T-helper 9 cell (primary cell): Measurements from ENCODE around the gene OR10H5.
"Not testable (repeated sequence)": the region's sequence is repeated elsewhere in the genome, so short reads cannot be mapped to it uniquely, and the experiment has no call there.

Experiments
- DNase-seq: peaks from one replicate; pipeline ENCODE4 v3.0.0-alpha.2; 2020
- total RNA-seq, 2 donors: gene quantifications; one replicate each; lab custom pipeline; 2026; lab: John Stamatoyannopoulos, UW

Gene OR10H5, protein sequence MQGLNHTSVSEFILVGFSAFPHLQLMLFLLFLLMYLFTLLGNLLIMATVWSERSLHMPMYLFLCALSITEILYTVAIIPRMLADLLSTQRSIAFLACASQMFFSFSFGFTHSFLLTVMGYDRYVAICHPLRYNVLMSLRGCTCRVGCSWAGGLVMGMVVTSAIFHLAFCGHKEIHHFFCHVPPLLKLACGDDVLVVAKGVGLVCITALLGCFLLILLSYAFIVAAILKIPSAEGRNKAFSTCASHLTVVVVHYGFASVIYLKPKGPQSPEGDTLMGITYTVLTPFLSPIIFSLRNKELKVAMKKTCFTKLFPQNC
- total RNA-seq: 0 reads per million in 2 donors

- DNase-seq: no peak
These were observed at the start of gene OR10H5 for GRCh38 chr19:15787611-15788155. Gene OR10H5, plus strand, starts transcription at chr19:15787661. Its CDS starts 6,388 bp downstream, at chr19:15794049.

DNA sequence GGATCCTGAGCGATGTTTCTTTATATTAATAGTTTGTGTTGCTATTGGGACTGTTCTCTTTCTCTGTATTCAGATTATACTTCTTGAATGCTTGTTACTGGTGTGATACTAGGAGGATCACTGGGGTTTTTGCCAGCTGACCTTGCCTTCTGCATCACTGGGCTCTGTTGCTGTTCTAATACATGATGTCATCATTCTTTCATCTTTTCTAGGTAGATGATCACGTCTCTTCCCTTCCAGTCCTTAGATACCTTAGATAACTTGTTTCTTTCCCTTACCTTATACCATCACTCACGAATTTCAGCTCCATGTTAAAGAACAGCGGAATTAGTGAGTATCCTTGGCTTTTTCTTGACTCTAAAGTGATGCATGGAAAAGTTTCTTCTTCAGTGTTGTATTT is 49.7 kb upstream of the OR10H5 start, which contains the start of gene OR10H3:
TSS of gene OR10H3 (plus strand) at position 264 of the 400 bp plus-strand sequence. CDS start 3,408 bp downstream, outside the sequence.
- DNase-seq: no peak

GRCh38 chr19:15740785-15741184 is 46.7 kb upstream of the OR10H5 start:
- no peak for DNase-seq

DNA sequence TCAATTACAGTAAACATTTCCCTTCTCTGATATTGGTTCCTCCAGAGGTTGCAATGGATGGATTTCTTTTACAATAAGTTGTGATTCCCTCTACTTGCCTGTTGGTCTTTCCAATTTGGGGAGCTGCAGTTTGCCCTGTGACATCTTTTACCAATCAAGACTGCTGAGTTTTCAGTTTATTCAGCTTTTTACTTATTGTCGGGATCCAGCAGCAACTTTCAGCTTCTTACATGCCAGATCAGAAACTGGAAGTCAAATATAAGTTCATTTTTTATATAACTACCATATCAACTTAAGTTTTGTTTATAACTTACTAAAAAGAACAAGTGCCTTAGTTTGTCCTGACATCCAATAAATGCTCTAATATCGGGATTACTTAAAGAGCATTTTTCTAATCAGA is 39.2 kb upstream of the OR10H5 start:
- no peak for DNase-seq

- DNase-seq: no peak
These were observed 29.1 kb upstream of the OR10H5 start for GRCh38 chr19:15758379-15758778.

GRCh38 chr19:15759962-15760565 is 27.4 kb upstream of the OR10H5 start:
- no peak for DNase-seq

DNA sequence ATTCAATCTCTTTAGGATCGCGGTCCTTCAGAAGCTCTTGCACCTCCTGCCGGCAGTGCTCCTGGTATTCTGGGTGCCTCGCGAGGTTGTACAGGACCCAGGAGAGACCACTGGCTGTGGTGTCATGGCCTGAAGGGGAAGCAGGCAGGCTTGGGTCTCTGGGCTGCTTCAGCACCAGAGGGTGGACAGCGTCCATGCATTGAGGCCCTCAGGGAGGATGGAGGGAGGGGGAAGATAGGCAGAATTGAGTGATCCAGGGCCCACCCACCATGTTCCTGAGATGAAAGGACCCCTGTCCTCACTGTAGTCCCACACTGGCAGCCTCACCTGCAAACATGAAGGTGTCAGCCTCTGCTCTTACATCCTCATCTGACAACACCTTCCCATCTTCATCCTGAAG is 17.9 kb upstream of the OR10H5 start:
- no peak for DNase-seq

- not testable (repeated sequence) for DNase-seq
These were observed 13.3 kb upstream of the OR10H5 start for GRCh38 chr19:15774159-15774558.

GRCh38 chr19:15775249-15775648 is 12.2 kb upstream of the OR10H5 start:
- no peak for DNase-seq

DNA sequence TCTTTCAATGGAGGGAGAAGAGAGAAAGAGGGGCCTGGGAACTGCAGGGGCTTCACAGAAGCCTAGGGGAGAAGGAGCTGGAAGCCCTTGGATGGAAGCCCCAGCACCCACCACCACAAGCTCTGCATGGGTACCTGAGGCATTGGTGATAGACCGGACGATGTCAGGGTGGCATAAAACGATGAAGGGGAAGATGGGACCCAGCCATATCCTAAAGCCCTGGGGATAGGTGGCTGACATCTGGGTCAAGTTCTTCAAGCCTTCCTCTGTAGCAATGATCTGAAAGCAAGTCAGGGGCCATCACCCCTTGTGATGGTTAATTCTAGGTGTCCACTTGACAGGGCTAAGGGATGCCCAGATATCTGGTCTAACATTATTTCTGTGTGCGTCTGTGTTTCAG is 11.2 kb upstream of the OR10H5 start:
- DNase-seq: no peak

DNA sequence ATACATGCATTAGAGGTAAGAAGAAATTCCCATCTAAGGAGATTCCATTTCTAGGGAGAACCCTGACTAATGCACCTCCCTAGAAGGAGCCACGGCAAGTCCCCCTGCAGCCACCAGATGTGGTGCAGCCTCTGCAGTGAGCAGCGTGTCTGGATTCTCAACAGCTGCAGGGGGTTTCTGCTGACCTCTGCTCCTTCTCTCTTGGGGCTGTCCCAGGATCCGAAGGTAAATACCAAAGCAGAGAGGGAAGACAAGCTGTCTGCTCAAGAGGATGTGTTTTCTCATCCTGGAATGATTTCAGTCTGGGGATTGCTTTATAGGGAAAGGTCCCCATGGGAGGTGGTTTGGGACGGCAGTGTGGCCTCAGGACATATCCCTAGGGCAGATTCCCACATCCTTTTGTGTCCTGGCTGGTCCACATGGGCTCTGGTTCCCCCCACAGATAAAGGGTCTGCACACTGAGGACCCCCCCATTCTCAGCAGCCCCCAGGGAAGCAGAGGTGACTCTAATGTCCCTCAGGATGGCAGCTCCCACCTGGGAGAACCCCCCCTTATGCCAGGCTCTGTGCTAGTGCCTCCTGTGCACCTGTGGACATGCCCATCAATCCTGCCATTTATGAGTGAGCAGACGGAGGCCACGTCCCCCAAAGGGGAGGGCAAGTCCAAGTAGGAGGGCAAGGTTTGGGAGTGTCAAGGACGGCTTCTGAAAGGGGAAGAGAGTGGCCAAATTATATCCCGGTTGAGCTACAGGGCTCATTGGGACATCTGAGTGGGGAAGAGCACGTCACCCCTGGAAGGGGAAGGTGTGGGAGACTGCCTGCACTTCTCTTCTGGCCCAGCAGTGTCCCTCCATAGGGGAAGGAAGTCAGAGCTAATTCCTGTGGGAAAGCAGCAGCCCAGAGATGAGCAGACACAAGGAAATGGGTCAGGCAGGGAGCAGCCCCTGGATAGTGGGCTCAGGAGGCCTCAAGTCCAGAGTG is 10.2 kb upstream of the OR10H5 start:
- no peak for DNase-seq

DNA sequence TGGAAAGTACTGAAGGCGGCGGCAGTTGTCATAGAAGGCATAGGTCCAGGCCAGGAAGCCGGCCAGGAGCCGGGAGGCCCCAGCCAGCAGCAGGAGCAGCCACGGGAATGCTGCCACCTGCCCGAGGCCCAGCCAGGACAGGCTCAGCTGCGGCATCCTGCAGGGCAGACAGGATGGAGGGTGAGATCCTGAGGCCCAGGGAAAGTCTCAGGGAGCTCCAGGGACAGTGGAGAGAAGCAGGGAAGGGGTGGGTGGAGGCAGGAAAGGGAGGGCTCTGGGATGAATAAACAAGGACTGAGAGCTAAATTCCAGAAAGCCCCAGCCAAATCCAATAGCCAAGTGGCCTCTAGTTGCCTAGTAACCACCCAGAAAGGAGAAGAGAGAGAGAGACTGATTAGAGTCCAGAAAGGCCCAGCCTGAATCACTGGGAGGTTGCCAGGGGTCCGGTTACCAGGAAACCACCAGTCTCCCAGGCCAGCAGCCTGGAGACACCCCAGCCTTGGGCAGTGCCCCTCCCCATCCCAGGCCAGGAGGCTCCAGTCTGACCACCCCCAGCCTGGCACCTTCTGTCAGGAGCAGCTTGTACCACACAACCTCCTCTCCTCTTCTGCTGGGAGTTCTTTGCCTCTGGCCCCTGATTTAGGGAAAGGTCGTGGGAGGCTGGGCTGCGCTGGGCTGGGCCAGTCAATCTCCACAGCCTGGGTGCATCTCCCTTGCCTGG is 7.5 kb upstream of the OR10H5 start:
- DNase-seq: no peak

- DNase-seq: no peak
These were observed 6.6 kb upstream of the OR10H5 start for GRCh38 chr19:15780610-15781418.

- no peak for DNase-seq
These were observed 5.8 kb upstream of the OR10H5 start for GRCh38 chr19:15781661-15782060.

GRCh38 chr19:15782211-15782610 is 5.2 kb upstream of the OR10H5 start:
- DNase-seq: no peak

GRCh38 chr19:15782896-15783295 is 4.6 kb upstream of the OR10H5 start:
- not testable (repeated sequence) for DNase-seq

DNA sequence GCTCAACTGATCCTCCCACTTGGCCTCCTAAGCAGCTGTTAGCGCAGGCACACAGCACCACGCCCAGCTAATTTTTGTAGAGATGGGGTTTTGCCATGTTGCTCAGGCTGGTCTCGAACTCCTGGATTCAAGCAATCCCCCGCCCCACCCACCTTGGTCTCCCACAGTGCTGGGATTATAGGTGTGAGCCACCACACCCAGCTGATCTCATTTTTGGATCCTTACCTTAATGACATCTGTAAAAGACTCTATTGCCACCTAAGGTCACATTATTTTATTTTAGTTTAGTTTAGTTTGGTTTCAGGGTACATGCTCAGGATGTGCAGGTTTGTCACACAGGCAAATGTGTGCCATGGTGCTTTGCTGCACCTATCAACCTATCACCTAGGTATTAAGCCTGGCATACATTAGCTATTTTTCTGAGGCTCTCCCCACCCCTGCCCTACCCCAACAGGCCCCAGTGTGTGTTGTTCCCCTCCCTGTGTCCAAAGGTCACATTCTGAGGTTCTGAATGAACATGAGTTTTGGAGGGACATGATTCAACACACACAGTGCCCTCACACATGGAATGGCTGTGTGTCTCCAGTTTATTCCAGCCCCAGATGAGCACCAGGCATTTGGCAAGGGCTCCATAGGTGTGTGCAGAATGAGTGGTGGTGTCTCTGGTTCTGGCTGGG is 1.3 kb downstream of the OR10H5 start:
- no peak for DNase-seq

- DNase-seq: no peak
These were observed 2.6 kb downstream of the OR10H5 start for GRCh38 chr19:15790096-15790495.

- DNase-seq: not testable (repeated sequence)
These were observed 6.8 kb downstream of the OR10H5 start for GRCh38 chr19:15794279-15794678.

- no peak for DNase-seq
These were observed 22.9 kb downstream of the OR10H5 start for GRCh38 chr19:15810335-15810734.

DNA sequence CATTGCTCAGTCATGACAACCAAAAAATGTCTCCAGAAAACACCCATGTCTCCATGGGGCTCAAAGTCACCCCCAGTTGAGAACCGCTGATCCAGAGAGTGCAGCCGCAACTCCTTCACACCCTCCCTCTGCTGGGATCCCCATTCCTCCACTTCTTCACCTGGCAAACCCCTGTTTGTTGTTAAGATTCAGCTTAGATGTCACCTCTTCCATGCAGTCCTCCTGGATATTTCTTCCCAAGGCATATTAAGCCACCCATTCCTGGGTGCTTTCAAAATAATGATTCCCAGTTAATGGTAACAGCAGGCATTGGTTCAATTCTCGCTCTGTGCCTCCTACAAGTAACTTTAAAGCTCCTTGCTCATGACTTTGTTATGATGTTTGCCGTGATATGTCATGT is 24.0 kb downstream of the OR10H5 start:
- DNase-seq: no peak
